Psoas muscle (tissue), 8 donors: ENCODE data around the gene SPDYC. TPM values are rescaled to one million over a fixed set of nuclear protein-coding genes. Genes with fewer than 3 reads are reported as not detected.

Experiments
- ATAC-seq, 4 donors: fragments of 200-7000 bp; cut with Tn5 transposase; one replicate each; pipeline ENCODE4 v1.9.1; 2020; ENCODE audit warnings: moderate library complexity in 3 of 4, mild to moderate bottlenecking in 2 of 4
- DNase-seq, 2 donors: peaks; one replicate each; pipeline ENCODE4 v3.0.0-alpha.2; 2020
- H3K27ac ChIP-seq: fragments of 200-600 bp; one replicate; pipeline ENCODE4 v1.8.0; 2022
- H3K27me3 ChIP-seq, 3 donors: fragments of 200-600 bp in 1 of 3; one replicate each; pipeline versions ENCODE4 v1.6.1 to v1.8.0; 2013 to 2022; ENCODE audit warnings: low read length in 2 of 3, mild to moderate bottlenecking in 2 of 3, moderate library complexity in 1 of 3; ENCODE audit not compliant: insufficient read depth in 3 of 3
- H3K36me3 ChIP-seq, 2 donors: fragments of 200-600 bp in 1 of 2; one replicate each; pipeline versions ENCODE4 v1.6.1 to v1.8.0; 2013 to 2022; ENCODE audit warnings: low read depth in 1 of 2, mild to moderate bottlenecking in 1 of 2, moderate library complexity in 1 of 2; ENCODE audit not compliant: insufficient read depth in 1 of 2
- H3K4me1 ChIP-seq: fragments of 200-600 bp; one replicate; pipeline ENCODE4 v1.8.0; 2022
- H3K4me3 ChIP-seq: fragments of 200-600 bp; one replicate; pipeline ENCODE4 v1.8.0; 2022; ENCODE audit warnings: mild to moderate bottlenecking
- H3K9me3 ChIP-seq: fragments of 200-600 bp; one replicate; pipeline ENCODE4 v1.8.0; 2022
- WGBS, 3 donors: extraction: QIAGEN DNeasy Blood & Tissue Kit; methylation state at CpG; one replicate each; pipeline versions ENCODE4 v1.1.6 to v1.1.7; 2013; 5-methylcytosine and 5-hydroxymethylcytosine counted together
- intact Hi-C, 2 donors: fragments of 100-400 bp; cut with DNase I; formaldehyde crosslinking; loops; one replicate each; pipeline versions ENCODE4 v1.11.0 to v1.14.2; 2022
- polyA plus RNA-seq, 3 donors: library from polyadenylated mRNA; stranded (reverse); fragments of 200-250 nt; gene quantifications; one replicate each; pipeline ENCODE4 v1.2.3, GENCODE V29; 2013
- total RNA-seq, 4 donors: library from RNA; stranded (reverse); fragmentation: NEBNext Ultra II Directional in 2 of 4; extraction: Animal tissue kit (Norgen Biotek cat#: 25700) in 2 of 4; gene quantifications; one replicate each; pipeline versions ENCODE4 v1.2.1 to v1.2.4, GENCODE V29; 2021 to 2023
- TF ChIP-seq, protein P1 (sequence below): fragments of 200-600 bp; IDR thresholded peaks from one replicate; pipeline ENCODE4 v1.8.0; 2022; ENCODE audit warnings: antibody characterized with exemption
- donor health status: healthy with polysubstance abuse.
- donor health status: DM: no; HTN: no; CAD: no; lungs with moderate emphysema.
- donor health status: Bipolar disorder and iron deficiency.
- donor health status: healthy.
- donor health status: DM: yes; HTN: yes; CAD: no.
- donor health status: DM: no; HTN: no; CAD: no.
- donor health status: DM: no; HTN: no; CAD: no.
- donor health status: DM: yes; HTN: yes; CAD: no.

Gene SPDYC
- total and polyA plus RNA-seq, 7 donors = not detected

DNA sequence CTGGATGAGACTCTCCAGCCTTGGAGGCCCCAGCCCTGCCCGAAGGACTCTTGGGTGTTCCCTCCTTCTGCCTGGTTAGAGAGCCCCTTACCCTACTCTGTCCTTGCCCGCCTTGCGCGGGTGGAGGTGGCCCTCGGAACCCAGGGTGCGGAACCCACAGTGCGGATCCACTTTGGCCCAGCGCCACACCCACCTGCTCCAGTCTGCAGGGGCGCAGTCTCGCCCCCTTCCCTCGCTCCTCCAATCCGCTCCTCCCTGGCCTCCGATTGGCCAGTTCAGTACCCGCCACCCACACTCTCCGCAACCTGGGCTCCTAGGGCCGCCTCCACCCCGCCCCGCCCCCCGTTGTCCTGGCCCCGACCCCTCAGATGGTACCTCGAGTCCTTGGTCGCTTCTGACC, 14.1 kb downstream of the SPDYC start:
- H3K4me1 ChIP-seq = no peaks in the 10 kb centered on the region
- H3K36me3 ChIP-seq = peaks cover 0 to 62% of the 10 kb centered on the region in 2 donors
- no peak overlapping the region for H3K27ac ChIP-seq
- TF ChIP-seq, protein P1, sequence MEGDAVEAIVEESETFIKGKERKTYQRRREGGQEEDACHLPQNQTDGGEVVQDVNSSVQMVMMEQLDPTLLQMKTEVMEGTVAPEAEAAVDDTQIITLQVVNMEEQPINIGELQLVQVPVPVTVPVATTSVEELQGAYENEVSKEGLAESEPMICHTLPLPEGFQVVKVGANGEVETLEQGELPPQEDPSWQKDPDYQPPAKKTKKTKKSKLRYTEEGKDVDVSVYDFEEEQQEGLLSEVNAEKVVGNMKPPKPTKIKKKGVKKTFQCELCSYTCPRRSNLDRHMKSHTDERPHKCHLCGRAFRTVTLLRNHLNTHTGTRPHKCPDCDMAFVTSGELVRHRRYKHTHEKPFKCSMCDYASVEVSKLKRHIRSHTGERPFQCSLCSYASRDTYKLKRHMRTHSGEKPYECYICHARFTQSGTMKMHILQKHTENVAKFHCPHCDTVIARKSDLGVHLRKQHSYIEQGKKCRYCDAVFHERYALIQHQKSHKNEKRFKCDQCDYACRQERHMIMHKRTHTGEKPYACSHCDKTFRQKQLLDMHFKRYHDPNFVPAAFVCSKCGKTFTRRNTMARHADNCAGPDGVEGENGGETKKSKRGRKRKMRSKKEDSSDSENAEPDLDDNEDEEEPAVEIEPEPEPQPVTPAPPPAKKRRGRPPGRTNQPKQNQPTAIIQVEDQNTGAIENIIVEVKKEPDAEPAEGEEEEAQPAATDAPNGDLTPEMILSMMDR = no peak
- no peaks in the 10 kb centered on the region for H3K9me3 ChIP-seq
- no peaks in the 10 kb centered on the region for H3K27me3 ChIP-seq
- 71 to 84% (median 79%) methylated on average over 22 of the region's 22 CpGs for WGBS, 3 donors
- ATAC-seq = no peak
- H3K4me3 ChIP-seq = no peak overlapping the region
- intact Hi-C loops = loop anchor here in 1 of 2 donors (5.0 kb wide), 1 partner anchor 62 kb away; the partner anchor contains the start of genes FAU and MRPL49
- no peak for DNase-seq

DNA sequence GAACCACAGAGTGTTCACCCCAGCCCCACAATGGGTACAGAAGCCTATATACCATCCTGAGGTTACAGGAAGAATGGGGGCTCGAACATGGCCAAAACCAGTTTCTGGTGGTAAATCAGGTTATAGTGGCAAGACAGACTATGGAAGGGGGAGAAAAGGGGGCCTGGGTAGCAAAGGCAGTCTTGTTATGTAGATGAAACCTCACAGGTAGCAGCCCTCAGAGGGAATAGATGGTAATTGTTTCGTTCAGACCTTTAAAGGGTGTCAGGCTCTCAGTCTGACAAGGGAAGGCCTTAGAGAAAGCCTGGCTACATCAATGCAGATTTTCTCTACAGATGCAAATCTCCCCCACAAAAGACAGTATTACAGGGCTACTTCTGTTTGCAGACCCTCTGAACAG, 15.1 kb downstream of the SPDYC start:
- 71 to 87% (median 86%) methylated on average over 2 of the region's 2 CpGs for WGBS, 3 donors
- Histone ChIP-seq H3K27me3 (no peaks in the 10 kb centered on the region), H3K4me3 (no peak overlapping the region), H3K36me3 (peaks cover 5 to 70% of the 10 kb centered on the region in 2 donors), H3K9me3 (no peaks in the 10 kb centered on the region), H3K27ac (no peak overlapping the region), H3K4me1 (no peaks in the 10 kb centered on the region)
- TF ChIP-seq, protein P1 = no peak
- ATAC-seq (no peak), DNase-seq (no peak)
- intact Hi-C loops = no loop called here

DNA sequence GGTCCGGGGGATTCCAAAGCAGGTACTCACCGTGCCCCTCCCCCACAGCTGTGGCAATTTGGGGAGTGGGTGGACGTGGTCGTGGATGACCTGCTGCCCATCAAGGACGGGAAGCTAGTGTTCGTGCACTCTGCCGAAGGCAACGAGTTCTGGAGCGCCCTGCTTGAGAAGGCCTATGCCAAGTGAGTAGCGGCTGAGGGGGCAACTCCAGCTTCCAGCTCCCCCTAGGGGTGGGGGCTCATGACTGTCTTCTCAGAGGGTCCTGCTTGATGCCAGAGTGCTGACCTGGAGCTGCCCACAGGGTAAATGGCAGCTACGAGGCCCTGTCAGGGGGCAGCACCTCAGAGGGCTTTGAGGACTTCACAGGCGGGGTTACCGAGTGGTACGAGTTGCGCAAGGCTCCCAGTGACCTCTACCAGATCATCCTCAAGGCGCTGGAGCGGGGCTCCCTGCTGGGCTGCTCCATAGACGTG, 15.9 kb downstream of the SPDYC start:
- Histone ChIP-seq H3K36me3 (peaks cover 7 to 77% of the 10 kb centered on the region in 2 donors), H3K27me3 (no peaks in the 10 kb centered on the region), H3K27ac (no peak overlapping the region), H3K9me3 (no peaks in the 10 kb centered on the region), H3K4me1 (no peaks in the 10 kb centered on the region), H3K4me3 (no peak overlapping the region)
- ATAC-seq = no peak
- TF ChIP-seq, protein P1 = no peak
- DNase-seq = no peak
- intact Hi-C loops = no loop called here
- WGBS, 3 donors = 75 to 82% (median 78%) methylated on average over 16 to 18 of the region's 18 CpGs

DNA sequence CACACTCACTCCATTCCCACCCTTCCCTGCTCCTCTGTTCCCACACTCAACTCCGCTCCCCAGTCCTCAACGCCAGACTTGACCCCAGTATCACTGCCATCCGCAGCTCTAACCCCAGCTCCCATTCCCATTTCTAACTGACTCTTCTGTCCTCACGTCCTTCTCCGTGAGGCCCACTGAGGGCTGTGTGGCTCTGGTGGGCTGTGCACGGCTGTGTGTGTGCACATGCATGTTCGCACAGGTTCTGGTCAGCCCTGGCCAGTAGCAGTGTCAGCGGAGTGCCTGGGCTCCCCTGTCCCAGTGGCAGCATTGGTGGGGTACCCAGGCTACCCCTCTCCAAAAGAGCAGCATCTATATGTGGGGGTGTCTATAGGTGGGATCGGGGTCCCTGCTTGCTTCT, 16.7 kb downstream of the SPDYC start:
- no peaks in the 10 kb centered on the region for H3K27me3 ChIP-seq
- no peak overlapping the region for H3K27ac ChIP-seq
- WGBS, 3 donors = 85 to 96% (median 87%) methylated on average over 9 of the region's 9 CpGs
- ATAC-seq (no peak), DNase-seq (no peak)
- no peaks in the 10 kb centered on the region for H3K4me1 ChIP-seq
- no peaks in the 10 kb centered on the region for H3K9me3 ChIP-seq
- peaks cover 9 to 85% of the 10 kb centered on the region in 2 donors for H3K36me3 ChIP-seq
- intact Hi-C loops = no loop called here
- TF ChIP-seq, protein P1 = no peak
- no peak overlapping the region for H3K4me3 ChIP-seq

DNA sequence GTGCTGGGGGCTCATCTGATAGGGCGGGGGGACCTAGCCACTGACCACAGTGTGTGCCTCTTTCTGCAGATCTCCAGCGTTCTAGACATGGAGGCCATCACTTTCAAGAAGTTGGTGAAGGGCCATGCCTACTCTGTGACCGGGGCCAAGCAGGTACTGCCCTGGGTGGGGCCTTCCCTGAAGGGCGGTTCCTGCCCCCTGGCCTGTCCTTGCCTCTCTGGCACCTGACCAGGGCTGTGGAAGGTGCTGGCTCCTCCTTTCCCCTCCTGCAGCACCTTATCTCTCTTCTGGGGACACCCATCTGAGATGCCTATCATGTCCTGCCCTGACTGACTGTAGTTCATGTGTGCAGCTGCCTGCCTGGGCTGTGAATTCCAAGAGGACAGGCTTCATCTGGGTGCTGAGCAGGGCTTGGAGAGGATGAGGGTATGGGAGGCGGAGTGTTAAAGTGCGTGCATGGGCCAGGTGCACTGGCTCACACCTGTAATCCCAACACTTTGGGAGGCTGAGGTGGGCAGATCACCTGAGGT, 17.2 kb downstream of the SPDYC start:
- Histone ChIP-seq H3K27ac (no peak overlapping the region), H3K4me1 (no peaks in the 10 kb centered on the region), H3K9me3 (no peaks in the 10 kb centered on the region), H3K4me3 (no peak overlapping the region), H3K27me3 (no peaks in the 10 kb centered on the region), H3K36me3 (peaks cover 9 to 90% of the 10 kb centered on the region in 2 donors)
- intact Hi-C loops = no loop called here
- DNase-seq = no peak
- TF ChIP-seq, protein P1 = no peak
- WGBS, 3 donors = 91 to 94% (median 92%) methylated on average over 6 of the region's 6 CpGs
- ATAC-seq = no peak
